SH-SY5Y (cell line): Measurements from ENCODE around the gene TTN.

Source experiments
- GATA2 ChIP-seq: IDR thresholded peaks from 2 replicates; pipeline ENCODE4 v1.6.1; 2011; ENCODE audit warnings: mild to moderate bottlenecking, low read depth, low read length
- GATA3 ChIP-seq: IDR thresholded peaks from 2 replicates; pipeline ENCODE4 v1.6.1; 2011; ENCODE audit warnings: low read depth, mild to moderate bottlenecking, low read length, moderate library complexity

TTN gene

DNA sequence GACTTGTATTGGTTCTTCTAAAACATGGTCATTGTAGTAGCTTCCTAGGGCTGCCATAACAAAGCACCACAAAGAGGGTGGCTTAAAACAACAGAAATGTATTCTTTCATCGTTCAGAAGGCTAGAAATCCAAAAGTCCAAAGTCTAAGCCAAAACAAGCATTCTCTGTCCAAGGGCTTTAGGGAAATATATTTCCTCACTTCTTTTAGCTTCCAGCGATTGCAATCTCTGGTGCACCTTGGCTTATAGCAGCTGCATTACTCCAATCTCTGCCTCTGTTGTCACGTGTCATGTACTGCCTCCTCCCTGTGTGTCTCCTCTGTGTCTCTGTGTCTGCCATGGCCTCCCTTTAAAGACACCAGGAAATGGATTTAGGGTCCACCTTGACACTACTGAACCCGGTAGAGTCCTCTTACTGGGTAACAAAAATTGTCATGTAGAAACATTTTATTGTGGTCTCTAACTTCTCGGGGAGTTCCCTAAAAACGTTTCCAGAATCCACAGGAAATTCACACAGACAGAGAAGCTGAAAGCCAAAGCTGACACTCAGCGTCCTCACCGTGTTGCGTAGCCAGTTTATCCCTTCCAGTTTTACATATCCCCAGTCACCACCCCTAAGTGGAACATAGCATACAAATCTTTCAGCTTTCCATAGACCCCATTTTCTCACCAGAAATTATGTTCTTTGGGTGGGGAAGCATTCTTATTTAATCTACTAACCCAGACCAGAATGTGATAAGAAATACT, 20.7 kb upstream of the TTN start:
- TF ChIP-seq GATA2 (no peak), GATA3 (no peak)

DNA sequence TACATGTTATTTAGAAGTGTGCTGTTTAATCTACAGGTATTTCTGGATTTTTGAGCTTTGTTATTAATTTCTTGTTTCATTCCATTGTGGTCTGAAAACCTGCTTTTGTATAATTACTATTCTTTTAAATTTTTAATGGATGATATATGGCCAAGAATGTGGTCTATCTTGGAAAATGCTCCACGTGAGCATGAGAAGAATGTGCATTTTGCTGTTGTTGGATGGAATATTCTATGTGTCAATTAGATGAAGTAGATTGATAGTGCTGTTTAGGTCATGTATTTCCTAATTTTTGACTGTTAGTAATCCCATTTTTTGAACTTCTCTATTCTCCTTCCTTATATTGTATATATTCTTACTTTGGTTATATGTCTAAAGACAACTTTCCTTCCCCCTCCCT, 19.9 kb upstream of the TTN start:
- no peak for TF ChIP-seq GATA2
- TF ChIP-seq GATA3 = no peak

DNA sequence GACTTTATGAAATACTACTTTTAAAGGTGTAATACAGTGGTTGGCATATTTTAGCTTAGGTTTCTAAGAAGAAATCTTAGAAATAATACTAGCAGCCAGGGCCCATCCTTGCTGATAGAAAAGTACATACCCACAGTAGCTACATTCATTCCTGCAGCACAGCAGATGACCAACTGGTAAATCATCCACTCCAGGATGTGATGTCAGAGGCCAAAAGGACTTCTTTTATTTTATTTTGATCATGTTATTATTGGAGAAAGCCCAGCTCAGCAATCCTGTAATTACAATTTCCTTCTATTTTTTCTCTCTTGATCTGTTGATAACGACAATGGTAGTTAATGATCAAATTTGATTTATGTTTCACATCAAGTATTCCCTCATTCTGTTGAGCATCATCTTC, 18.0 kb upstream of the TTN start:
- no peak for TF ChIP-seq GATA3
- TF ChIP-seq GATA2 = no peak

DNA sequence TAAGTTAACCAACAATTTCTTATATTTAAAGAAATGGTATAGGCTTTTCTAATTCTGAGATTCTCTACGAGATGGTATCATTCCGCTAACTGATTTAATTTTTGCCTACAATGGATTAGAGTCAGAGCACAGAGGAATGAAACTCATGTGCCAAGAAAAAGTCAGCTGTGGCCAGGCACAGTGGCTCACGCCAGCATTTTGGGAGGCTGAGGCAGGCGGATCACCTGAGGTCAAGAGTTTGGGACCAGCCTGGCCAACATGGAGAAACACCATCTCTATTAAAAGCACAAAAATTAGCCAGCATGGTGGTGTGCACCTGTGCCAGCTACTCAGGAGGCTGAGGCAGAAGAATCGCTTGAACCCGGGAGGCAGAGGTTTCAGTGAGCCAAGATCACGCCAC, 17.0 kb upstream of the TTN start:
- TF ChIP-seq GATA2 = no peak
- TF ChIP-seq GATA3 = no peak

DNA sequence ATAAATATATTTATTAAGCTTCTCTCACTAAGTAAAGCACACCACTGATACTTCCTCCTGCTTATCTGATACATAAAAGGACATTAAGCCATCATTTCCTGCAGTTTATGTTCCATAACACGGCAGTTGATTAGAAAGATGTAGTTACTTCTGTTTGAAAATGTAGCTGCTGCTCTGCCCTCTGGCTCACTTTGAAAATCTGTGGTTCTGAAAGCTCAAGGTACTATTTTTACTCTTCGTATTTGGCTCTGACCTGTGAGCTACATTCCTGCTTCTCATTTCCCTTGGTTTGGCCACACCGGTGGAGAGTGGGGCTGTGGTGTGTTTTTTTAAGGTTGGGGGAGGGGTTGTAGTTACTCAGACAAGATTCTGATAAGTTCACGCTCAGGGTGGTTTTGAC, 12.8 kb upstream of the TTN start:
- no peak for TF ChIP-seq GATA3
- TF ChIP-seq GATA2 = no peak

DNA sequence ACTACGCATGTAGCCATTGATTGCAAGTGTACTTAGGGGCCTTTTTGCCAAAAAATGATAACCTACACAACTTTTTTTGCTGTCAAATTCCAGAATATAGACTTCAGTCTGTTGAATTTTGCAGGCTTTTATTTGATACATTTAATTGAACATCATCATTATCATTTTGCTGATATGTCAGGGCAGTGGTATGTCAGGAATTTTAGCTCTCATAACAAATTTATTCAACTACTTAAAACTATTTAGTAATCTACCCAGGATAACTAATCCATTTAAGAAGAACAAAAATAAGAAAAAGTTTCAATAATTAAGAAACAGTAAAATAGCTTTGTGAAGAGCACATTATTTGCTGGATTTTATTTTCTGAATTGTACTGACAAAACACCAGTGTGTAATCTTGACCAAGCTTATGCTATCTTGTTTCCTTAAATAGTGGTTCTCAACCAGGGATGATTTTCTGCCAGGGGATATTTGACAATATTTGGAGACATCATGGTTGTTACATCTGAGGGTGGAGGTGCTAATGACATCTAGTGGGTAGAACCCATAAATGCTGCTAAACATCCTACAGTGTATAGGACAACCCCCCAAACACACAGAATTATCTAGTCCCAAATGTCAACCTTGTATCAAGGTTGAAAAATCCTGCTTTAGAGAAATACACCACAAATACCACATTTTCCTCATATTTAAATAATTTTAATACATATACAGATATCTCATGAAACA, 12.1 kb upstream of the TTN start:
- TF ChIP-seq GATA3 = no peak
- no peak for TF ChIP-seq GATA2

DNA sequence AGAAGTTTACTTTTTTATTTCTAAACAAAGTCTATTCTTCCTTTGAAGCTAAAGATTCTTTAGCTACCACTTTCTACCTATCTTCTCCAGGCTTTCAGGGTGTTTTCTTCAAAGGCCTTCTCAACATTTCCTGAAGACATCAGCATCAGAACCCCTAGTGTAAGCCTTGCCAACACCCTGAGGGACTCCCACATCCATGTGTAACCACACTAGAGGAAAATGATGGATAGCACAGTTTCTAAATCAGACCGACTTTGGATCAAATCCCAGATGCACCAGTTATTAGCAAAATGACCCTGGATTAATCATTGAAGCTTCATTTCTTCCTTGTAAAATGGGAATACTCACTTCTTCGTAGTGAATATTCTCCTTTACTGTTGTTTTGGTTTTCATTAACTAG, 4.7 kb upstream of the TTN start:
- TF ChIP-seq GATA3 (no peak), GATA2 (no peak)

DNA sequence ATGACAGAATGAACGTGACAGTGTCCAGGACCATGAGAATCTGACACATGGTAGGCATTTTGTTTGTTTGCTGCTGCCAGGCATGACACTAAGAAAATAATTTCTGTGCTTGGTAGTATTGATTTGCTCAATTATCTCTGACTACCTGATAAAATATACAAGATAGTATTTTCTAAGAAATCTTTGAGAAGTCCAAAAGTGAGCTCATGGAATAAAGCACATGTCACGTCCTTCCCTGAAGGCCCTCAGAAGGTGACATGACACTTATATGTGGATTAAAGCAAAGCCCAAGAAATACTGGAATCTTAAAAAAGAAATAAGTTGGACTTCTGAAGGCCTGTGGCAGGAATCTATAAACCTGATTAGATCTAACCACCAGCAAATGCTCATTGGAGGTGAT, 3.8 kb upstream of the TTN start:
- TF ChIP-seq GATA3 = no peak
- TF ChIP-seq GATA2 = no peak

DNA sequence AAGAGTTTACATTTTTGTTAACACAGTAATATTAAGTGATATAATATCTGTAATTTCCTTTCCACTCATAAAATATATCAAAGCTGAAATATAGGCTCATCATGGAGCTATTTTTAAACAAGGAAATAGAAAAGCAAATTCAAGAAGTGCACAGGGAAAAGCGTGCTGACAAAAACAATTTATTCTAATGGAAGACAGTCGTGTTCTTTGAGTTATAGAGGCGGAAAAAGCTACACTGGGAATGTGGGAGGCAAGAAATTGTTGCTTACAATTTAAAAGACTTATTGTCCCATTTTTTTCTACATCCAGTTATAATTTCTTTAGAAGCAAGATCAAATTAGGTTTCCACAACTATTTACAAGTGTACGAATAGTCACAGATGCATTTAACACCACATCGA, 3.2 kb upstream of the TTN start:
- TF ChIP-seq GATA2 = no peak
- TF ChIP-seq GATA3 = no peak

DNA sequence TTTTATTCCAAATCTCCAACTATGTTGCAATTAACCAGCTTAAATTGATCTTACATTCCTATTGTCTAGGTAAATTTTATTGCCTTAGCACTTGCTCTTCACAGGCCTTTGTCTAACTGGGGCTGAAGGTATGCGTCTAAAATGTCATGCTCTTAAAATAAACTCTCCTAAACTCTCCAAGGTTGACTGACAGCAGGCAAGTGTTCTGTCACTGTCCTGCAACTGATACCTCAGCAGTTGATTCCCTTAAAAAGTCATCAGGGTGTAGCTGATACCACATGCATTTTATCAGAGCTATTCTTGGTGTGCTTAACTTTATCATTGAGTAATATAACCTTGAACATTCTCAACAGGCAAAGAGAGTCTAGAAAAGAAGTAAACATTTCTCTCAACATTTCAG, 680 bp downstream of the TTN start:
- TF ChIP-seq GATA2 (no peak), GATA3 (no peak)

DNA sequence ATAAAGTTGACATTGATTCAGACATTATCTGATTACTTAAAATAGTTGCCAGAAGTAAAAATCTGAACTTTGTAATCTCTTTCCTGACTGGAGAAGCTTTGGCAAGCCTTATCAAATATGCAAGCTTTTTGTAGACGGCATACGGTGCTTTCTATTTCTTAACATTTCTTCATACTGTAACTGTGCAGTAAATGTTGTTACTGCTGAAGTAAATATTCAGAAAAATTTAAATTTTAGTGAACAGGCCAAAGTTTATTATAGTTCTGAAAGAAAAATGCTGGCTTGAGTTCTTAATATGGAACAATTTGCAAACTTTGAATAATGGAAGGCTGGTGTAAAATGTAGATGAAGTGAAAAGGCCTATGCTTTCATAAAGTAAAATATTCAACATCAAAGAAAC, 1.8 kb downstream of the TTN start:
- TF ChIP-seq GATA2 = no peak
- TF ChIP-seq GATA3 = no peak

DNA sequence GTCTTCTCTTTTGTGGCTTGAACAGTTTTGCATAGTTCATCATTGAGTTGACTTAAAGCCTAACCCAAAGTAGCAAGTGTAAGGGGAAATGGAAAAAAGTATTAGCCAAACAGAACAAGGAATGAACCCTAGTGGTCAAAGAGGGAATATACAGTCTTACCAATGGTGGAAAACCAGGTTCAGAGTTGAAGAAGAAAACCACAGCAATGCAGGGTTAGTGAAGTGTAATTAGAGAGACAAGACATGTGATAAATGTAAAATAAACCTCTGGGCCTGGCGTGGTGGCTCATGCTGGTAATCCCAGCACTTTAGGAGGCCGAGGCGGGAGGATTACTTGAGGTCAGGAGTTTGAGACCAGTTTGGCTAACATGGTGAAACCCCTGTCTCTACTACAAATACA, 2.4 kb downstream of the TTN start:
- TF ChIP-seq GATA2 = no peak
- TF ChIP-seq GATA3 = no peak

DNA sequence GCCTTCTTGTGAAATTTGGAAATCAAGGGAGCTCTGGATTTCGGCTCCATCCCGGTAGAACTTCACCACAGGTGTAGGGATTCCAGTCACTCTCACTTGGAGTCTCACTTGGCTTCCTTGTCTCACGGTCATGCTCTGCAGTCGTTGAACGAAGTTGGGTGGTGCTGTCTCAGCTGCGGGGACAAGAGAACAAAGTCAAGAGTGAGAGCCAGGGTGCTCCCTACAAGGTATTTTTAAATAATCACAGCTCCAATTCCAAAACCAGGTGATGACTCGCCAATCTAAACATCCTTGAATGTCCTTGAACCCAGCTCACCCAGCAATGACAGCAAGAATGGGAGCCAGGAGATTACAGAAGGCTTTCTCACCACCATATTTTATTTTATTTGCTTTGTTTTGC, 6.7 kb downstream of the TTN start:
- TF ChIP-seq GATA2 (no peak), GATA3 (no peak)

DNA sequence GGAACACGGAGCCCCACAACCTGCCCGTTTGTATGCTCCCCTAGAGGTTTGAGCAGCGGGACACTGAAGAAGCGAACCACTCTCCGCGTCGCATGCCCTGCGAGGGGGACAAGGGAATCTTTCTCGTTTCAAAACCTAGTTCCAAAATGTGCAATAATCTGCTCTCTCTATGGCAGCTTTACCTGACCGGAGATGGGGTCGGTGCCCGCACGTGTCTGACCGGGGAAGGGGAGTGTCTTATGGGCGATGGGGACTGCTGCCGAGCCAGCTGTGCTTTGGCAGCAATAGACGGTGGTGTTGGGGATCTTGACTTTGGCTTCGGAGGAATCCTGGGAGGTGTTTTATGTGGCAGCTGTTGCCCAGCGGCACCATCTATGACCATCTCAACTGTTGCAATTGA, 7.9 kb downstream of the TTN start:
- no peak for TF ChIP-seq GATA3
- TF ChIP-seq GATA2 = no peak

DNA sequence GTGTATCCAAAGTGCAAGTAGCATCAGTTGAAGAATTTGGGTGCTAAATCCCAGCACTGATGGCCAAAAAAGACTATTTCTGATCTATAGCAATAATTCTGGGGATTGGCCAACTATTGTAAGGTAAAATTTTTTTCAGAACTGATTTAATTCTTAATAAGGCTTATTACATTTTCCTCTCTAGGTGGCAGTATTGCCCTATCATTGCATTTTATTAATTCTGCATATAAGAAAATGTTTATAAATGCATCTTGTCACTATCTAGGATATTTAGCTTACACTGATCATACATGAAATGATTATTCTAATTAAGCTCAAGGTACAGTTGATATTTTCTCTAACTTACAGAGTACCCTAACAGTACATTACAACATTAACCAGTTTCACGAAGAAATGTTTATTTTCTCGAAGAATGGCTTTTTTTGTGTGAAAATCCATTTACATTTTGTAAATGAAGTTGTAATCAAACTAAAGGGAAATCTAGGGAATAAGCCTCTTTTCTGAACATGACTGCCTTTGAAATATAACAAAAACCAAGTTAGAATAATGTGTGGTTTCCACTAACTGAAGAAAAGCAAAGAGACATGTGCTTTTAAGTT, 11.0 kb downstream of the TTN start:
- no peak for TF ChIP-seq GATA2
- no peak for TF ChIP-seq GATA3
